ENCODE data around the gene FBN1.

Gene FBN1

GRCh38 chr15:48547286-48547685 lies 98.2 kb downstream of the FBN1 start:
- DNase-seq = no peak

- no peak for DNase-seq
These were observed 99.2 kb downstream of the FBN1 start for GRCh38 chr15:48546296-48546695.

GRCh38 chr15:48544778-48545177 lies 100.7 kb downstream of the FBN1 start:
- DNase-seq = no peak

GRCh38 chr15:48541341-48542278 lies 103.9 kb downstream of the FBN1 start:
- DNase-seq = no peak

- no peak for DNase-seq
These were observed 104.8 kb downstream of the FBN1 start for GRCh38 chr15:48540756-48541155.

GRCh38 chr15:48538941-48539340 lies 106.6 kb downstream of the FBN1 start:
- no peak for DNase-seq

- DNase-seq = no peak
These were observed 108.0 kb downstream of the FBN1 start for GRCh38 chr15:48537271-48538113.

GRCh38 chr15:48536681-48537091 lies 108.8 kb downstream of the FBN1 start:
- no peak for DNase-seq

- no peak for DNase-seq
These were observed 111.5 kb downstream of the FBN1 start for GRCh38 chr15:48533982-48534381.

GRCh38 chr15:48532946-48533345 lies 112.6 kb downstream of the FBN1 start:
- no peak for DNase-seq

GRCh38 chr15:48530528-48530927 lies 115.0 kb downstream of the FBN1 start:
- DNase-seq = no peak

- no peak for DNase-seq
These were observed 116.6 kb downstream of the FBN1 start for GRCh38 chr15:48528921-48529320.

- no peak for DNase-seq
These were observed 118.0 kb downstream of the FBN1 start for GRCh38 chr15:48527517-48527916.

- no peak for DNase-seq
These were observed 122.6 kb downstream of the FBN1 start for GRCh38 chr15:48522911-48523310.

GRCh38 chr15:48522123-48522522 lies 123.4 kb downstream of the FBN1 start:
- no peak for DNase-seq

- DNase-seq = no peak
These were observed 124.9 kb downstream of the FBN1 start for GRCh38 chr15:48520376-48521155.

- no peak for DNase-seq
These were observed 129.4 kb downstream of the FBN1 start for GRCh38 chr15:48516121-48516520.

GRCh38 chr15:48515500-48515899 lies 130.0 kb downstream of the FBN1 start:
- no peak for DNase-seq

GRCh38 chr15:48514103-48514816 lies 131.2 kb downstream of the FBN1 start:
- DNase-seq = no peak

GRCh38 chr15:48510976-48511375 lies 134.5 kb downstream of the FBN1 start:
- no peak for DNase-seq

- DNase-seq = no peak
These were observed 138.0 kb downstream of the FBN1 start for GRCh38 chr15:48507416-48508065.

GRCh38 chr15:48505067-48505466 lies 140.4 kb downstream of the FBN1 start:
- no peak for DNase-seq
